ENCODE data around the gene SLC16A12.

DNA sequence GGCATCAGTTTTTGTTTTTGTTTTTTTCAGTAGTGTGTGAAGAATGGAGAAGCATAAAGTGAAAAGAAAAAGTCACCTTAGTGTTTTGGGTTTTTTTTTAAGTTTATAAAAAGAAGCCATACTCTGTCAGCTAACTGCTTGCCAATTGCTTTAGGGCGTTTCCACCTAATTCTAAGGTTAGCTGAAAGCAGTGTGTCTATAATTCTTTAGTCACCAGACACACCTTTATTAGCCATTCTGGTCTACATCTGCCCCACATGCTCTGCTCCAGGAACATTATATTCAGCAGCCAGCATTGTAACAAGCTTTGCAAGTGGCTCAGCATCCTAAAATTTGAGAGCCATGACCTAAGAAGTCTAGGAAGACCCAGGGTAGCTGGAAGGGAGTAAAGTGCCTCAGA lies 14.1 kb upstream of the SLC16A12 start:
- TF ChIP-seq FOXM1 (IDR thresholded peaks at IDR 0.05; ENCODE audit: low read depth, low read length), result no peak
- TF ChIP-seq EZH2 (IDR thresholded peaks at IDR 0.05; ENCODE audit: borderline replicate concordance, control insufficient read depth, low read depth, low read length), result no peak
- TF ChIP-seq CREM (IDR thresholded peaks at IDR 0.05; ENCODE audit: low read depth), result no peak
- no peak for TF ChIP-seq MTA3 (IDR thresholded peaks at IDR 0.05; ENCODE audit: borderline replicate concordance, low read length)
- no peak for TF ChIP-seq SP1 (IDR thresholded peaks at IDR 0.05; ENCODE audit: low read depth, low read length)
- TF ChIP-seq, protein P1, sequence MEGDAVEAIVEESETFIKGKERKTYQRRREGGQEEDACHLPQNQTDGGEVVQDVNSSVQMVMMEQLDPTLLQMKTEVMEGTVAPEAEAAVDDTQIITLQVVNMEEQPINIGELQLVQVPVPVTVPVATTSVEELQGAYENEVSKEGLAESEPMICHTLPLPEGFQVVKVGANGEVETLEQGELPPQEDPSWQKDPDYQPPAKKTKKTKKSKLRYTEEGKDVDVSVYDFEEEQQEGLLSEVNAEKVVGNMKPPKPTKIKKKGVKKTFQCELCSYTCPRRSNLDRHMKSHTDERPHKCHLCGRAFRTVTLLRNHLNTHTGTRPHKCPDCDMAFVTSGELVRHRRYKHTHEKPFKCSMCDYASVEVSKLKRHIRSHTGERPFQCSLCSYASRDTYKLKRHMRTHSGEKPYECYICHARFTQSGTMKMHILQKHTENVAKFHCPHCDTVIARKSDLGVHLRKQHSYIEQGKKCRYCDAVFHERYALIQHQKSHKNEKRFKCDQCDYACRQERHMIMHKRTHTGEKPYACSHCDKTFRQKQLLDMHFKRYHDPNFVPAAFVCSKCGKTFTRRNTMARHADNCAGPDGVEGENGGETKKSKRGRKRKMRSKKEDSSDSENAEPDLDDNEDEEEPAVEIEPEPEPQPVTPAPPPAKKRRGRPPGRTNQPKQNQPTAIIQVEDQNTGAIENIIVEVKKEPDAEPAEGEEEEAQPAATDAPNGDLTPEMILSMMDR (IDR thresholded peaks at IDR 0.05 in 2 of 3, conservative IDR thresholded peaks at IDR 0.05 in 1 of 3; ENCODE audit: control insufficient read depth in 2 of 3, extremely low read depth in 1 of 3, insufficient read depth in 1 of 3, low read depth in 3 of 3, low read length in 3 of 3), result no peak
- no peak for TF ChIP-seq SIX5 (IDR thresholded peaks at IDR 0.05; ENCODE audit: low read depth, low read length, severe bottlenecking)
